ENCODE results near the gene ADGRA1. TPM values are rescaled to one million over a fixed set of nuclear protein-coding genes. Genes with fewer than 3 reads are reported as not detected.

The ADGRA1 gene
- total and polyA plus RNA-seq, 10 of the 15 experiments (the other 5 are each of a cell fraction or from before 2014, with no cell fraction given) = not detected

GRCh38 chr10:133151543-133151972, 63.8 kb downstream of the ADGRA1 start:
- ChIA-PET SMC1A (ENCODE audit: uncharacterized antibody, unreplicated experiment) (no interaction called here), POLR2A (no interaction called here), RAD21 (ENCODE audit: unreplicated experiment) (no interaction called here), CTCF (interaction anchor here (0.6 kb wide), 1 partner anchor 8 kb away, joined by 3 read pairs; no protein-coding TSS in a partner anchor)
- Histone ChIP-seq H2AFZ (ENCODE audit: control insufficient read depth, low read depth, low read length) (no peak overlapping the region), H3K4me2 (ENCODE audit: control insufficient read depth, insufficient read depth) (no peak overlapping the region), H3K79me2 (ENCODE audit: control insufficient read depth, insufficient read depth, low read length) (no peaks in the 10 kb centered on the region), H3K27ac (ENCODE audit: control insufficient read depth, insufficient read depth) (no peak overlapping the region), H3K9me3 (replicated peaks; ENCODE audit: control insufficient read depth, insufficient read depth, low read length) (no peaks in the 10 kb centered on the region), H3K4me1 (ENCODE audit: control insufficient read depth, insufficient read depth, low read length) (no peaks in the 10 kb centered on the region), H3K9ac (ENCODE audit: control insufficient read depth, insufficient read depth, low read length) (no peak overlapping the region), H4K20me1 (ENCODE audit: control insufficient read depth, insufficient read depth) (no peaks in the 10 kb centered on the region), H3K4me3 (no peak overlapping the region), H3K27me3 (replicated peaks in 1 of 2; ENCODE audit: control insufficient read depth in 2 of 2, insufficient read depth in 2 of 2, low read length in 1 of 2) (no peaks in the 10 kb centered on the region), H3K36me3 (ENCODE audit: control insufficient read depth in 2 of 2, insufficient read depth in 2 of 2, low read length in 1 of 2) (no peaks in the 10 kb centered on the region)
- in situ Hi-C loops (cut with MboI) (no loop called here), intact Hi-C loops (cut with micrococcal nuclease; ENCODE audit: unreplicated experiment) (no loop called here)
- DNase-seq (ENCODE audit: low read depth, low spot score) (no peak), ATAC-seq (no peak), FAIRE-seq (no peak)
- no TSS peak for BruUV-seq (replicated peaks)
- TF ChIP-seq IRF5 (IDR thresholded peaks at IDR 0.05; ENCODE audit: borderline replicate concordance) = no peak
- TF ChIP-seq KAT2A (conservative IDR thresholded peaks at IDR 0.05; ENCODE audit: control insufficient read depth, low read depth, low read length) = no peak
- no peak for TF ChIP-seq ZNF622 (IDR thresholded peaks at IDR 0.05)
- TF ChIP-seq MYC (IDR thresholded peaks at IDR 0.05; ENCODE audit: insufficient read depth, insufficient read length, insufficient replicate concordance, low read length, severe bottlenecking) = no peak
- 53% methylated on average over 9 of the region's 9 CpGs for WGBS (ENCODE audit: insufficient coverage, insufficient replicate concordance, low lambda C conversion rate, missing lambda C conversion rate)

- Histone ChIP-seq H3K4me3 (no peak overlapping the region), H3K27me3 (replicated peaks in 1 of 2; ENCODE audit: control insufficient read depth in 2 of 2, insufficient read depth in 2 of 2, low read length in 1 of 2) (no peaks in the 10 kb centered on the region), H3K9me3 (replicated peaks; ENCODE audit: control insufficient read depth, insufficient read depth, low read length) (no peaks in the 10 kb centered on the region), H4K20me1 (ENCODE audit: control insufficient read depth, insufficient read depth) (no peaks in the 10 kb centered on the region), H2AFZ (ENCODE audit: control insufficient read depth, low read depth, low read length) (no peak overlapping the region), H3K4me1 (ENCODE audit: control insufficient read depth, insufficient read depth, low read length) (no peaks in the 10 kb centered on the region), H3K4me2 (ENCODE audit: control insufficient read depth, insufficient read depth) (no peak overlapping the region), H3K9ac (ENCODE audit: control insufficient read depth, insufficient read depth, low read length) (no peak overlapping the region), H3K79me2 (ENCODE audit: control insufficient read depth, insufficient read depth, low read length) (no peaks in the 10 kb centered on the region), H3K36me3 (ENCODE audit: control insufficient read depth in 2 of 2, insufficient read depth in 2 of 2, low read length in 1 of 2) (no peaks in the 10 kb centered on the region), H3K27ac (ENCODE audit: control insufficient read depth, insufficient read depth) (no peak overlapping the region)
- ChIA-PET RAD21 (ENCODE audit: unreplicated experiment) (no interaction called here), CTCF (no interaction called here), POLR2A (no interaction called here), SMC1A (ENCODE audit: uncharacterized antibody, unreplicated experiment) (no interaction called here)
- in situ Hi-C loops (cut with MboI) = no loop called here
- intact Hi-C loops (cut with micrococcal nuclease; ENCODE audit: unreplicated experiment) = no loop called here
- no peak for TF ChIP-seq IRF3 (IDR thresholded peaks at IDR 0.05)
- TF ChIP-seq CREM (IDR thresholded peaks at IDR 0.05; ENCODE audit: low read depth) = no peak
- TF ChIP-seq ZNF217 (IDR thresholded peaks at IDR 0.05) = no peak
- TF ChIP-seq CHD1 (IDR thresholded peaks at IDR 0.05; ENCODE audit: low read depth, low read length) = no peak
- TF ChIP-seq MYB (IDR thresholded peaks at IDR 0.05; ENCODE audit: borderline replicate concordance, low read depth, low read length) = no peak
- TF ChIP-seq MXI1 (IDR thresholded peaks at IDR 0.05; ENCODE audit: low read depth, low read length) = no peak
- FAIRE-seq = no peak
- no TSS peak for BruUV-seq (replicated peaks)
- WGBS (ENCODE audit: insufficient coverage, insufficient replicate concordance, low lambda C conversion rate, missing lambda C conversion rate) = 36% methylated on average over 4 of the region's 4 CpGs
- no peak for ATAC-seq
- no peak for DNase-seq (ENCODE audit: low read depth, low spot score)
Observed at GRCh38 chr10:133154411-133154810, 66.7 kb downstream of the ADGRA1 start.
